CD4-positive, alpha-beta T cell (primary cell): ENCODE measurements around the gene FBF1. TPM values are rescaled to one million over a fixed set of nuclear protein-coding genes. Genes with fewer than 3 reads are reported as not detected.

Source experiments
- ATAC-seq: fragments of 200-7000 bp; cut with Tn5 transposase; one replicate; pipeline ENCODE4 v1.10.0; 2022; ENCODE audit warnings: mild to moderate bottlenecking; ENCODE audit not compliant: poor library complexity
- CTCF ChIA-PET: fragments of 350-600 bp; sonication (Branson Sonifier 250); formaldehyde crosslinking; loops from one replicate; lab custom pipeline; 2021; ENCODE audit warnings: antibody characterized with exemption, inconsistent platforms; lab: Charles Lee
- POLR2A ChIA-PET: fragments of 350-600 bp; sonication (Branson Sonifier 250); formaldehyde crosslinking; loops from one replicate; lab custom pipeline; 2021; ENCODE audit warnings: antibody characterized with exemption, inconsistent platforms; lab: Charles Lee
- DNase-seq, 14 experiments: peaks; one replicate each; pipeline ENCODE4 v3.0.0-alpha.2; 2013 to 2020; ENCODE audit warnings: mixed read lengths in 2 of 14
- H3K27ac ChIP-seq, 2 donors: one replicate each; pipeline versions ENCODE4 v1.5.1 to v1.7.0; 2013; ENCODE audit warnings: low read length in 2 of 2, low read depth in 1 of 2, mild to moderate bottlenecking in 1 of 2
- H3K27me3 ChIP-seq, 2 experiments: 1 replicate in 1 of 2; 2 replicates in 1 of 2; pipeline versions ENCODE4 v1.6.1 to v1.7.0; 2013; ENCODE audit warnings: low read length in 2 of 2, control low read depth in 1 of 2, mild to moderate bottlenecking in 1 of 2, moderate library complexity in 1 of 2; ENCODE audit not compliant: insufficient read depth in 2 of 2, control insufficient read depth in 1 of 2
- H3K36me3 ChIP-seq: one replicate; pipeline ENCODE4 v1.6.1; 2013; ENCODE audit warnings: low read length, control low read depth; ENCODE audit not compliant: insufficient read depth
- H3K4me1 ChIP-seq: one replicate; pipeline ENCODE4 v1.6.1; 2013; ENCODE audit warnings: low read length, control low read depth; ENCODE audit not compliant: insufficient read depth
- H3K4me3 ChIP-seq: one replicate; pipeline ENCODE4 v1.5.1; 2013; ENCODE audit warnings: mild to moderate bottlenecking, low read length, moderate library complexity
- H3K9me3 ChIP-seq, 2 experiments: 1 replicate in 1 of 2; 2 replicates in 1 of 2; pipeline versions ENCODE4 v1.6.1 to v1.7.0; 2013; ENCODE audit warnings: low read length in 2 of 2, mild to moderate bottlenecking in 2 of 2, control low read depth in 1 of 2, moderate library complexity in 1 of 2; ENCODE audit not compliant: control insufficient read depth in 1 of 2, insufficient read depth in 1 of 2
- H3K27ac Mint-ChIP-seq: one replicate; pipeline ENCODE4 v1.8.0; 2020; ENCODE audit warnings: mixed read lengths
- H3K27me3 Mint-ChIP-seq: one replicate; pipeline ENCODE4 v1.8.0; 2021; ENCODE audit warnings: mixed read lengths
- H3K36me3 Mint-ChIP-seq: one replicate; pipeline ENCODE4 v1.8.0; 2021; ENCODE audit warnings: low read depth, mixed read lengths
- H3K4me1 Mint-ChIP-seq: one replicate; pipeline ENCODE4 v1.8.0; 2021; ENCODE audit warnings: low read depth, mixed read lengths
- H3K4me3 Mint-ChIP-seq: one replicate; pipeline ENCODE4 v1.8.0; 2020; ENCODE audit warnings: mild to moderate bottlenecking, mixed read lengths
- H3K9me3 Mint-ChIP-seq: one replicate; pipeline ENCODE4 v1.8.0; 2020; ENCODE audit warnings: mixed read lengths
- intact Hi-C, 2 experiments: fragments of 100-400 bp; cut with DNase I in 1 of 2; cut with micrococcal nuclease in 1 of 2; formaldehyde crosslinking; loops; one replicate each; pipeline versions ENCODE4 v1.15.1 to v1.9.0; 2023 to 2025; cut with DNase I, micrococcal nuclease
- total RNA-seq, 174 experiments: library from RNA in 2 of 174; stranded (reverse) in 2 of 174; gene quantifications; one replicate each; pipeline ENCODE4 v1.2.3 and lab custom pipeline; 2021 to 2026
- TF ChIP-seq, protein P1 (sequence below): fragments of 200-600 bp; IDR thresholded peaks from one replicate; pipeline ENCODE4 v1.8.0; 2022; ENCODE audit warnings: antibody characterized with exemption, mild to moderate bottlenecking

Gene FBF1
- total RNA-seq, 2 experiments from 2014 or later: 21.2 to 23.9 TPM

GRCh38 chr17:75899767-75900468, 40.9 kb downstream of the FBF1 start:
- H3K4me1 ChIP-seq: peaks cover 27% of the 10 kb centered on the region
- H3K9me3 Mint-ChIP-seq: no peaks in the 10 kb centered on the region
- H3K36me3 ChIP-seq: peaks cover 48% of the 10 kb centered on the region
- no peaks in the 10 kb centered on the region for H3K9me3 ChIP-seq
- ATAC-seq: no peak
- H3K36me3 Mint-ChIP-seq: peaks cover 54% of the 10 kb centered on the region
- peak overlapping the region; percentile 30 for H3K27ac Mint-ChIP-seq
- TF ChIP-seq, protein P1, sequence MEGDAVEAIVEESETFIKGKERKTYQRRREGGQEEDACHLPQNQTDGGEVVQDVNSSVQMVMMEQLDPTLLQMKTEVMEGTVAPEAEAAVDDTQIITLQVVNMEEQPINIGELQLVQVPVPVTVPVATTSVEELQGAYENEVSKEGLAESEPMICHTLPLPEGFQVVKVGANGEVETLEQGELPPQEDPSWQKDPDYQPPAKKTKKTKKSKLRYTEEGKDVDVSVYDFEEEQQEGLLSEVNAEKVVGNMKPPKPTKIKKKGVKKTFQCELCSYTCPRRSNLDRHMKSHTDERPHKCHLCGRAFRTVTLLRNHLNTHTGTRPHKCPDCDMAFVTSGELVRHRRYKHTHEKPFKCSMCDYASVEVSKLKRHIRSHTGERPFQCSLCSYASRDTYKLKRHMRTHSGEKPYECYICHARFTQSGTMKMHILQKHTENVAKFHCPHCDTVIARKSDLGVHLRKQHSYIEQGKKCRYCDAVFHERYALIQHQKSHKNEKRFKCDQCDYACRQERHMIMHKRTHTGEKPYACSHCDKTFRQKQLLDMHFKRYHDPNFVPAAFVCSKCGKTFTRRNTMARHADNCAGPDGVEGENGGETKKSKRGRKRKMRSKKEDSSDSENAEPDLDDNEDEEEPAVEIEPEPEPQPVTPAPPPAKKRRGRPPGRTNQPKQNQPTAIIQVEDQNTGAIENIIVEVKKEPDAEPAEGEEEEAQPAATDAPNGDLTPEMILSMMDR: no peak
- intact Hi-C loops: loop anchor here (5.0 to 10.0 kb wide), 3 partner anchors 138 to 395 kb away; partner anchors contain the start of genes RECQL5 (in 1 of the 2) and SAP30BP (in 1 of the 2)
- no peak overlapping the region for H3K4me3 ChIP-seq
- no peak overlapping the region for H3K4me3 Mint-ChIP-seq
- H3K27me3 ChIP-seq: no peaks in the 10 kb centered on the region
- H3K4me1 Mint-ChIP-seq: peaks cover 16% of the 10 kb centered on the region
- ChIA-PET POLR2A (interaction anchor here (2.5 kb wide), 1 partner anchor 44 kb away, joined by 13 read pairs; the partner anchor contains the start of gene WBP2), CTCF (interaction anchor here (2.5 kb wide), 1 partner anchor 22 kb away, joined by 6 read pairs; the partner anchor contains the start of gene TRIM47)
- no peaks in the 10 kb centered on the region for H3K27me3 Mint-ChIP-seq
- DNase-seq: peak in 1 of 14 experiments; percentile 25
- H3K27ac ChIP-seq: no peak overlapping the region

DNA sequence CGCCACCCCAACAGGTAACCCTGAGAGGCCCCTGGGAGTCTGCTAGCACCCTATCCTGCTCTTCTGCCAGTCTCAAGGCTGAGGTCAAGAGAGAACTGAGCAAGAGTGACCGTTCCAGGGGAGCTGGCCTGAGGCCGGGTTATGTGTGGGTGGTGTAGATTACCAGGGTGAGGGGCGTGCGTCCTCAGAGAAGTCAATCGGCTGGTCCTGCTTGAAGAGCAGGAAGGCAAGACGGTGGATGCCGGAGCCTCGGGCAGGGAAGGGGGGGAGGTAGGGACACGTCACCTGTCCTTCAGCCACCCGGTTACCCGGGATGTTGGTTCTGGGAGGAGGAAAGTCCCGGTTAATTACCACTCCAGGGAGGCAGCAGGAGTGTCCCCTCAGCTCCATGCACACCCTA, 41.5 kb downstream of the FBF1 start:
- Mint-ChIP-seq H3K4me3 (no peak overlapping the region), H3K36me3 (peaks cover 50% of the 10 kb centered on the region), H3K27ac (no peak overlapping the region), H3K27me3 (no peaks in the 10 kb centered on the region), H3K4me1 (peaks cover 18% of the 10 kb centered on the region), H3K9me3 (no peaks in the 10 kb centered on the region)
- ATAC-seq (no peak), DNase-seq (peak in 1 of 14 experiments; percentile 30)
- H3K9me3 ChIP-seq: no peaks in the 10 kb centered on the region
- ChIA-PET POLR2A (interaction anchor here (2.5 kb wide), 1 partner anchor 44 kb away, joined by 13 read pairs; the partner anchor contains the start of gene WBP2), CTCF (interaction anchor here (2.5 kb wide), 1 partner anchor 21 kb away, joined by 6 read pairs; the partner anchor contains the start of gene TRIM47)
- peaks cover 48% of the 10 kb centered on the region for H3K36me3 ChIP-seq
- H3K27me3 ChIP-seq: no peaks in the 10 kb centered on the region
- H3K4me3 ChIP-seq: no peak overlapping the region
- TF ChIP-seq, protein P1: no peak
- intact Hi-C loops: no loop called here
- peaks cover 31% of the 10 kb centered on the region for H3K4me1 ChIP-seq
- H3K27ac ChIP-seq: no peak overlapping the region

GRCh38 chr17:75898791-75899190, 42.1 kb downstream of the FBF1 start:
- TF ChIP-seq, protein P1: no peak
- DNase-seq (peak in 1 of 14 experiments; percentile 30), ATAC-seq (no peak)
- H3K27ac ChIP-seq: no peak overlapping the region
- Mint-ChIP-seq H3K4me3 (peak overlapping the region; percentile 68), H3K9me3 (no peaks in the 10 kb centered on the region), H3K4me1 (peaks cover 23% of the 10 kb centered on the region), H3K27ac (peak overlapping the region; percentile 39), H3K27me3 (no peaks in the 10 kb centered on the region), H3K36me3 (peaks cover 50% of the 10 kb centered on the region)
- no peaks in the 10 kb centered on the region for H3K9me3 ChIP-seq
- ChIA-PET CTCF (interaction anchor here (0.9 to 2.5 kb wide), 2 partner anchors 21 to 23 kb away, joined by 3 to 6 read pairs; partner anchors contain the start of gene TRIM47), POLR2A (interaction anchor here (2.5 to 3.3 kb wide), 2 partner anchors 43 to 119 kb away, joined by 13 to 21 read pairs; partner anchors contain the start of gene WBP2)
- H3K36me3 ChIP-seq: peaks cover 48% of the 10 kb centered on the region
- peaks cover 31% of the 10 kb centered on the region for H3K4me1 ChIP-seq
- H3K4me3 ChIP-seq: no peak overlapping the region
- intact Hi-C loops: no loop called here
- H3K27me3 ChIP-seq: no peaks in the 10 kb centered on the region
